Epithelial cell of esophagus (primary cell): ENCODE measurements around the gene CCDC177.
A peak's percentile ranks its signal among the peaks of the same experiment; 100 is the strongest.

Source experiments
- DNase-seq: peaks from one replicate; pipeline ENCODE4 v3.0.0; 2010; ENCODE audit warnings: low read depth
- H3K4me3 ChIP-seq: 2 replicates; pipeline ENCODE4 v1.5.1; 2011; ENCODE audit warnings: mild to moderate bottlenecking, low read length, control low read depth
- CTCF ChIP-seq: IDR thresholded peaks from 2 replicates; pipeline ENCODE4 v1.5.1; 2011; ENCODE audit warnings: low read depth, mild to moderate bottlenecking, low read length, control low read depth, inconsistent platforms; ENCODE audit not compliant: insufficient read depth; ENCODE audit errors: missing control alignments

Gene CCDC177

DNA sequence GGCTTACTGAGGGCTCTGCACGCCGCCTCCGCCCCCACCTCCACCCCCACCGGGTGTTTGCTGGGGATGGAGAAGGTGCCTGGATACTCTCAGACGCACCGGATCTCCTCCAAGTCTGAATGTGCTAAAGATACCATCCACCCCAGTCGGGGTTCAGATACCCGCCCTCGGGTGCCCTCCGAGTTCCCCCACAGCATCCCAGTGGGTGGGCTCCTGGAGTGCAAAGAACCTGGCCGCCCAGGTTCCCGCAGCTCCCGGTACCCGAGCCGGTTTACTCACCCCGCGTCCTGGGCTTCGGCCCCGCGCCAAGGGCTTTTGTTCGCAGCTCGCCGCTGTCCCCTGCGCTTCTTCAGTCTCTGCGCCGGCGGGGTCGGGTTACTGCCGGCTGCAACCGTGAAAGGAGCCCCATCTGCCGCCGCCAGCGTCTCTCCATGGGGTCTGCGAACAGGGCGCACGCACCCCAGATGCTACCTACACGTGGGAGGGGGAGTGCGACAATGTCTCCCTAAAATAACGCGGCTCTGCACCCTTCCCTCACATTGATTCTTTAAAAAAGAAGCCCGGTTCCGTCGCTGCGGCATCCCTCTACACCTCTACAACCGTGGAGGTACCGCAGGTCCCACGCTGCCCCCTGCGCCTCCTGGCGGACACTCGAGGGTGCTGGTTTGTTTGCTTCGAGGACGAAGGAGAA, at the start of gene CCDC177:
Gene CCDC177 (minus strand): TSS at position 609 of the 691 bp plus-strand sequence. CDS start 1,249 bp downstream, outside the sequence.
- H3K4me3 ChIP-seq = no peak within 1 kb of the TSS
- peak; percentile 98 for TF ChIP-seq CTCF

DNA sequence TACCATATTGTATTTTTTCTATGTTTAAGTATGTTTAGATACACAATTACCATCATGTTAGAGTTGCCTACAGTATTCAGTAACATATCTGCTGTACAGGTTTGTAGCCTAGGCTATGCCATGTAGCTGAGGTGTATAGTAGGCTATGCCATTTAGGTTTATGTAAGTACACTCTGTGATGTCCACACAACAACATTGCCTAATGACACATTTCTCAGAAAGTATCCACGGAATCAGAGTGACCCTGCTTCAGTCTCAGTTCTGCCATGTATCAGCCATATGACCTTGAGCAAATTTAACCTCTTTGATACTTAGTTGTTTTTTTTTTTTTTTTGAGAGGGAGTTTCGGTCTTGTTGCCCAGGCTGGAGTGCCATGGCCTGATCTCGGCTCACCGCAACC, 49.5 kb upstream of the CCDC177 start:
- DNase-seq = no peak
- TF ChIP-seq CTCF = no peak
- no peak overlapping the region for H3K4me3 ChIP-seq

More for the DNA sequence above, at the start of gene CCDC177:
- peak; percentile 76 for DNase-seq

- no peak for DNase-seq
- no peak overlapping the region for H3K4me3 ChIP-seq
- TF ChIP-seq CTCF = no peak
Measured at GRCh38 chr14:69620981-69621380, 46.3 kb upstream of the CCDC177 start.

DNA sequence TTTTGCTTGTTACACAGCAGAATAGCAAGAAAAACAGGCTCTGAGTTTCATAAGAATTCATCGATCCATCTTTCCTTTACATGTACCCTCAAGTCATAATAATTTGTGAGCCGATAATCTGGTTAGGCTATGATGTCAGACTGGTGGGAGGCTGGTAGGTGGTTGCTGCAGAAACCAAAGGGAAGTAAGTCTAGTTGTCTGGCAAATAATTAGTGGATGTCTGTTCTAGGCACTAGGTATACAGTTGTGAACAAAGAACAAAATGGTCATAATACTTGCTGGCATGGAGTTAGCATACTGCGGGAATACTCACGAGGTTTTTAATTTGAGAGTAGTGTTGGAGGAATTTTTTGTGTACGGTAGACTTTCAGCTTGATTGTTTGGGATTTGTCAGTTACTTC, 45.5 kb upstream of the CCDC177 start:
- no peak overlapping the region for H3K4me3 ChIP-seq
- no peak for TF ChIP-seq CTCF
- DNase-seq = peak; percentile 62

DNA sequence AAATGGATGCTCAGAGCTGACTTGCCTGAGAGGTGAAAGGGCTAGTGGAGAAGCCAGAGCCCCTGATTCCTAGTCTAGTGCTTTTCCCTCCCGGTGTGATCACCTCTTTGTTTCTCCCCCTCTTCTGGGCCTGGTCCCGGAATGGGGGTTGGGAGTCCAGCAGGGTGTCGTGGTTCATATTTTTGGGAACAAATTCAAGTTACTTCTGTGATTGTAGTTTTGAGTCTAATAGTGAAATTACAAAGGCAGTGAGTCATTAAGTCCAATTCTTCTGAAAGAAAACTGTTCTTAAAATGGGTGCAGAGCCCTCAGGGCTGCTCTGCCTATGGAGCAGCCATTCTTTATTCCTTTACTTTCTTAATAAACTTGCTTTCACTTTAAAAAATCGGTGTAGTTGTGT, 44.3 kb upstream of the CCDC177 start:
- H3K4me3 ChIP-seq = no peak overlapping the region
- peak; percentile 15 for DNase-seq
- TF ChIP-seq CTCF = no peak

- H3K4me3 ChIP-seq = no peak overlapping the region
- TF ChIP-seq CTCF = no peak
- no peak for DNase-seq
Measured at GRCh38 chr14:69617796-69618195, 43.1 kb upstream of the CCDC177 start.

DNA sequence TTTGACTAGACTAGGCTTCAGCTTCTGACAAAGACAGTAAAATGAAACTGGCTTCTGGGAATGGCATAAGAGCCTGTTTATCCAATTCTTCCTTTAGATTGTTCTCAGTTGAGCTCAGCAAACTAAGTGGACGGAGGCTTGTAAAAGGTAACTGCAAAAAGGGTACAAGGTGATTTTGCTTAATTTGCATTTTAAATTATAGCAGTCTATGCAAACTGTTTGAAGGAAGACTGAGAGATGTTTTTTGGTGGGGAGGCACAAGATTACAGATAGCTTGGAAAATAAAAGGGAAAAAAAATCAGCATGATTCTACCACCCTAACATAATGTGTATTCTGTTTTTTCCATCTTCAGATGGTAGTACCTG, 41.7 kb upstream of the CCDC177 start:
- no peak for DNase-seq
- peak overlapping the region; percentile 4 for H3K4me3 ChIP-seq
- no peak for TF ChIP-seq CTCF
